ENCODE measurements around the gene FAM89B.

- TF ChIP-seq POLR2A (IDR thresholded peaks at IDR 0.05): no peak
- no peak for TF ChIP-seq CTCF (IDR thresholded peaks at IDR 0.05)
Measured at GRCh38 chr11:65596520-65596919, 24.2 kb downstream of the FAM89B start.
